A673 (cell line): ENCODE results near the gene RBFOX2. TPM values are rescaled to one million over a fixed set of nuclear protein-coding genes. Genes with fewer than 3 reads are reported as not detected.

Source experiments
- BruUV-seq: library from RNA; stranded (reverse); fragments of 400-500 nt; replicated peaks from 2 replicates; lab custom pipeline; 2021; lab: Mats Ljungman, UMichigan
- CTCF ChIA-PET: fragments of 300-600 bp; sonication (Branson Sonifier 250); formaldehyde crosslinking; loops from one replicate; lab custom pipeline; 2022; ENCODE audit warnings: antibody characterized with exemption; lab: Charles Lee
- POLR2A ChIA-PET: fragments of 300-600 bp; sonication (Branson Sonifier 250); formaldehyde crosslinking; loops from one replicate; lab custom pipeline; 2022; ENCODE audit warnings: antibody characterized with exemption; ENCODE audit not compliant: low non-redundant PET; lab: Charles Lee
- DNase-seq: peaks from one replicate; pipeline ENCODE4 v3.0.0-alpha.2; 2015; ENCODE audit warnings: low spot score
- H3K27ac ChIP-seq: fragments of 200-600 bp; sonication (generic); 2 replicates; pipeline ENCODE4 v1.5.1; 2016; ENCODE audit warnings: mixed run types, low read depth, mild to moderate bottlenecking, mixed read lengths, antibody characterized with exemption, low read length; ENCODE audit not compliant: poor library complexity, severe bottlenecking
- H3K27me3 ChIP-seq: fragments of 200-600 bp; sonication (generic); replicated peaks from 2 replicates; pipeline ENCODE4 v1.6.1; 2017; ENCODE audit warnings: mixed run types, low read depth, mild to moderate bottlenecking, mixed read lengths, antibody characterized with exemption, low read length; ENCODE audit not compliant: insufficient read depth, poor library complexity
- H3K36me3 ChIP-seq: fragments of 200-600 bp; sonication (generic); 2 replicates; pipeline ENCODE4 v1.6.1; 2016; ENCODE audit warnings: mixed run types, mild to moderate bottlenecking, mixed read lengths, antibody characterized with exemption, low read length; ENCODE audit not compliant: insufficient read depth, poor library complexity, severe bottlenecking
- H3K4me1 ChIP-seq: fragments of 200-600 bp; sonication (generic); 2 replicates; pipeline ENCODE4 v1.6.1; 2017; ENCODE audit warnings: mixed run types, mild to moderate bottlenecking, mixed read lengths, antibody characterized with exemption, low read length; ENCODE audit not compliant: insufficient read depth, poor library complexity, severe bottlenecking
- H3K4me3 ChIP-seq: fragments of 200-600 bp; sonication (generic); 2 replicates; pipeline ENCODE4 v1.5.1; 2016; ENCODE audit warnings: low read depth, mixed run types, mild to moderate bottlenecking, mixed read lengths, low read length; ENCODE audit not compliant: poor library complexity, severe bottlenecking
- H3K9me3 ChIP-seq: fragments of 200-600 bp; sonication (generic); 2 replicates; pipeline ENCODE4 v1.6.1; 2016; ENCODE audit warnings: mixed run types, low read depth, mild to moderate bottlenecking, mixed read lengths, antibody characterized with exemption, low read length; ENCODE audit not compliant: poor library complexity, severe bottlenecking
- EZH2 ChIP-seq: fragments of 200-600 bp; sonication (generic); IDR thresholded peaks from 2 replicates; pipeline ENCODE4 v1.6.1; 2017; ENCODE audit warnings: borderline replicate concordance, low read depth, mild to moderate bottlenecking, mixed read lengths, antibody characterized with exemption, low read length; ENCODE audit not compliant: poor library complexity, severe bottlenecking
- intact Hi-C: fragments of 100-400 bp; cut with micrococcal nuclease; formaldehyde crosslinking; loops from one replicate; pipeline ENCODE4 v1.10.0; 2022; ENCODE audit not compliant: unreplicated experiment
- total RNA-seq: library from RNA; stranded (reverse); gene quantifications from 2 replicates; pipeline ENCODE4 v1.2.3, GENCODE V29; 2021
- TF ChIP-seq, protein P1 (sequence below): fragments of 300-800, 200-600 bp; sonication (generic); conservative IDR thresholded peaks from 2 replicates; pipeline ENCODE4 v1.5.1; 2017; ENCODE audit warnings: low read depth, mild to moderate bottlenecking, antibody characterized with exemption, low read length, moderate library complexity, mixed read lengths

RBFOX2 gene
- total RNA-seq, 1 experiment from 2014 or later, result 142 TPM

DNA sequence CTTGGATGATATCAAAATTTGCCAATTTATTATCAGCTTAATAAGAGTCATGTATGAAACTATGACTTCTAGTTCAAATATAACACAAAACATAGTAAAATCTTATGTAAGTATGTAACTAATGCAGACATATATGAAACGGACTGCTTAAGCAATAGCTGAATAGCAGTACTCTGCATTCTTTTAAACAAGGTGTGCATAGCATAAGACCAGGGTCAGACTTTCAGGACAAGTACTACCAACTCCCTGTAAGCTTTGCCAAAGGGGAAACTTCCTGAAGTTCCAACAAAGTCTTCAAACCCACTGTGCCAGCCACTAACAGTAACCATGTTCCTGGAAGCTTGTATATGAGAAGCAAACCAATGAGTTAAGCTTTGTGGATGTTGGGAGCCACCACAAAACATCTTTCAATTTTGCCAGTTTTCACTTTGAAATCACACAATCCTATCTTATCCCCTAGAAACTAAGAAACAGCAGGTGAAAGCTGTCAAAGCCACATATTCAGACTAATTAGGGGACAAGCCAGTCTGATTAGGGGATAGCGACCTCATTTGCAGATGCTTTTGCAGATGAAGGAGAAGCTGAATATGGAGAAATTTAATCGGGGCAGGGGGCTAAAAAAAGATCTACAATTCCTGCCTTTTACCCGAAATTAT is 13.3 kb downstream of the RBFOX2 start:
- no peak overlapping the region for H3K4me3 ChIP-seq
- peaks cover 64% of the 10 kb centered on the region for H3K4me1 ChIP-seq
- no peak for DNase-seq
- TF ChIP-seq, protein P1, sequence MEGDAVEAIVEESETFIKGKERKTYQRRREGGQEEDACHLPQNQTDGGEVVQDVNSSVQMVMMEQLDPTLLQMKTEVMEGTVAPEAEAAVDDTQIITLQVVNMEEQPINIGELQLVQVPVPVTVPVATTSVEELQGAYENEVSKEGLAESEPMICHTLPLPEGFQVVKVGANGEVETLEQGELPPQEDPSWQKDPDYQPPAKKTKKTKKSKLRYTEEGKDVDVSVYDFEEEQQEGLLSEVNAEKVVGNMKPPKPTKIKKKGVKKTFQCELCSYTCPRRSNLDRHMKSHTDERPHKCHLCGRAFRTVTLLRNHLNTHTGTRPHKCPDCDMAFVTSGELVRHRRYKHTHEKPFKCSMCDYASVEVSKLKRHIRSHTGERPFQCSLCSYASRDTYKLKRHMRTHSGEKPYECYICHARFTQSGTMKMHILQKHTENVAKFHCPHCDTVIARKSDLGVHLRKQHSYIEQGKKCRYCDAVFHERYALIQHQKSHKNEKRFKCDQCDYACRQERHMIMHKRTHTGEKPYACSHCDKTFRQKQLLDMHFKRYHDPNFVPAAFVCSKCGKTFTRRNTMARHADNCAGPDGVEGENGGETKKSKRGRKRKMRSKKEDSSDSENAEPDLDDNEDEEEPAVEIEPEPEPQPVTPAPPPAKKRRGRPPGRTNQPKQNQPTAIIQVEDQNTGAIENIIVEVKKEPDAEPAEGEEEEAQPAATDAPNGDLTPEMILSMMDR, result no peak
- no peak for TF ChIP-seq EZH2
- BruUV-seq, result no TSS peak
- no peaks in the 10 kb centered on the region for H3K9me3 ChIP-seq
- POLR2A ChIA-PET, result no interaction called here
- no peak overlapping the region for H3K27ac ChIP-seq
- no peaks in the 10 kb centered on the region for H3K27me3 ChIP-seq
- intact Hi-C loops, result no loop called here
- CTCF ChIA-PET, result no interaction called here
- no peaks in the 10 kb centered on the region for H3K36me3 ChIP-seq

DNA sequence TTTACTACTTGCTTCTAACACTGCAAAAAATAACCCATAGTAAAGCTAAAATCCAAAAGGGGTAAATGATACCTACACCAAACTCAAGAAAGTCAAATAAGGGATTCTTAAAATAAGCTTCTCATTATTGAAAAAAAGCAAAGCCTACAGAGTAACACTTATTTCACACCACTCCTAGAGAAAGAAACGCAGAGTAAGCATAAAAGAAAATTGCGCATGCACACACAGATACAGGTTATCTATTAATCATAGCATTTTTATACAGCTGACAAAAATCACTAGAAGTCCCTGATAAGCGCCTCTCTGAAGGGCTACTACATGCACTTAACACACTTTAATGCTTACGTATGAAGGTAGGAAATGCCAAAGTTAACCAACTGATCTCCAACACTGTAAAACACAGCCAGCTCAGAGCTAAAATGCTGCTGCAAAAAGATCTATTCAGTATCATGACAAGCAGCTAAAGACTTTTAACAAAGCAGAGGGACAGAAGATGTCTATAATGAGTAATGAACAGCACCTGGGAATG is 14.0 kb downstream of the RBFOX2 start:
- DNase-seq, result no peak
- ChIA-PET POLR2A (no interaction called here), CTCF (no interaction called here)
- no peak for TF ChIP-seq EZH2
- TF ChIP-seq, protein P1, result no peak
- intact Hi-C loops, result no loop called here
- peaks cover 70% of the 10 kb centered on the region for H3K4me1 ChIP-seq
- no peak overlapping the region for H3K4me3 ChIP-seq
- BruUV-seq, result no TSS peak
- H3K27ac ChIP-seq, result no peak overlapping the region
- no peaks in the 10 kb centered on the region for H3K9me3 ChIP-seq
- no peaks in the 10 kb centered on the region for H3K27me3 ChIP-seq
- no peaks in the 10 kb centered on the region for H3K36me3 ChIP-seq

DNA sequence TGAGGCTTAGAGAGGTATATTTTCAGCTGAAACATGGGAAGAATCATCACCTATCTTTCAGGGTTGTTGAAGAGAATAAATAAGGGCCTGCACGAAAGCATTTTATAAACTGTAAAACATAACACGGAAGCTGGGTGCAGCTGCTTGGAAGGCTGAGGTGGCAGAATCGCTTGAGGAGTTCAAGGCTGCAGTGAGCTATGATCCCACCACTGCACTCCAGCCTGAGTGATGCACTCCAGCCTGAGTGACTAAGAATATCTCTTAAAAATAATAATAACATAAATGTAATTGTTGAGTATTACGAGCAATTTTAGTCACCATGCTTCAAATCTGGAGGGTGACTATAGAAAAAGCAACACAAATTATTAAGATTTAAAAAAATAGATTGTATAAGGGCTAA is 16.3 kb downstream of the RBFOX2 start:
- Histone ChIP-seq H3K27me3 (no peaks in the 10 kb centered on the region), H3K4me3 (no peak overlapping the region), H3K36me3 (no peaks in the 10 kb centered on the region), H3K27ac (no peak overlapping the region), H3K4me1 (peaks cover 68% of the 10 kb centered on the region), H3K9me3 (no peaks in the 10 kb centered on the region)
- intact Hi-C loops, result no loop called here
- DNase-seq, result no peak
- CTCF ChIA-PET, result no interaction called here
- BruUV-seq, result no TSS peak
- TF ChIP-seq EZH2, result no peak
- TF ChIP-seq, protein P1, result no peak
- POLR2A ChIA-PET, result interaction anchor here (0.7 kb wide), 1 partner anchor 615 kb away, joined by 3 read pairs; no protein-coding TSS in a partner anchor
